Measurements from ENCODE around the gene DGCR6.
"Not testable (repeated sequence)": the region's sequence is repeated elsewhere in the genome, so short reads cannot be mapped to it uniquely, and the experiment has no call there.

DGCR6 gene

GRCh38 chr22:18961201-18961600, 55.1 kb downstream of the DGCR6 start:
- H3K27me3 Mint-ChIP-seq; H3K27ac Mint-ChIP-seq; H3K9me3 Mint-ChIP-seq; intact Hi-C loops (cut with micrococcal nuclease); H3K36me3 Mint-ChIP-seq (ENCODE audit: low read depth); H3K4me1 Mint-ChIP-seq (ENCODE audit: low read depth); H3K4me3 Mint-ChIP-seq: not testable (repeated sequence)
